ENCODE measurements around the gene FPR3. TPM values are rescaled to one million over a fixed set of nuclear protein-coding genes. Genes with fewer than 3 reads are reported as not detected.

FPR3 gene
- total and polyA plus RNA-seq, 2 donors (not counting 1 experiment from before 2014, with no cell fraction given), result 0.44 TPM; not detected in 1

GRCh38 chr19:51799034-51799773 lies 4.2 kb downstream of the FPR3 start:
- H2AFZ ChIP-seq (ENCODE audit: insufficient read depth, low read depth, low read length, poor library complexity, severe bottlenecking), result no peak overlapping the region
- ATAC-seq (ENCODE audit: low read depth), result no peak
- no peak overlapping the region for H3K27ac Mint-ChIP-seq

More at GRCh38 chr19:51799034-51799773, 4.2 kb downstream of the FPR3 start:
- Histone ChIP-seq H3K9ac (ENCODE audit: low read length) (no peak overlapping the region), H3K4me1 (ENCODE audit: control insufficient read depth in 2 of 2, insufficient read depth in 2 of 2, low read length in 2 of 2) (peaks cover 6 to 7% of the 10 kb centered on the region in 2 donors), H3K27me3 (replicated peaks in 1 of 4; ENCODE audit: control extremely low read depth in 1 of 4, control insufficient read depth in 3 of 4, insufficient read depth in 4 of 4, low read length in 3 of 4) (no peaks in the 10 kb centered on the region), H3K79me2 (ENCODE audit: control insufficient read depth, insufficient read depth, low read length) (no peaks in the 10 kb centered on the region), H3K4me2 (replicated peaks; ENCODE audit: low read depth, low read length, poor library complexity, severe bottlenecking) (no peak overlapping the region), H3K4me3 (ENCODE audit: control extremely low read depth in 1 of 5, extremely low read depth in 1 of 5, insufficient read depth in 1 of 5, low read depth in 2 of 5, low read length in 4 of 5) (no peak overlapping the region), H3K36me3 (replicated peaks in 1 of 2; ENCODE audit: control extremely low read depth in 1 of 2, control insufficient read depth in 1 of 2, extremely low read depth in 1 of 2, insufficient read depth in 2 of 2, low read length in 1 of 2) (no peaks in the 10 kb centered on the region), H3K27ac (ENCODE audit: low read length in 2 of 2) (no peak overlapping the region), H3K9me3 (ENCODE audit: control extremely low read depth in 1 of 3, control insufficient read depth in 2 of 3, insufficient read depth in 1 of 3, low read length in 2 of 3) (peaks cover 0 to 20% (median 0%) of the 10 kb centered on the region in 3 donors), H4K20me1 (ENCODE audit: control insufficient read depth, insufficient read depth, low read length, poor library complexity, severe bottlenecking) (no peaks in the 10 kb centered on the region)
- TF ChIP-seq EZH2 (IDR thresholded peaks at IDR 0.05; ENCODE audit: borderline replicate concordance, insufficient read depth, low read depth, low read length, poor library complexity, severe bottlenecking), result no peak
- TF ChIP-seq, protein P1, sequence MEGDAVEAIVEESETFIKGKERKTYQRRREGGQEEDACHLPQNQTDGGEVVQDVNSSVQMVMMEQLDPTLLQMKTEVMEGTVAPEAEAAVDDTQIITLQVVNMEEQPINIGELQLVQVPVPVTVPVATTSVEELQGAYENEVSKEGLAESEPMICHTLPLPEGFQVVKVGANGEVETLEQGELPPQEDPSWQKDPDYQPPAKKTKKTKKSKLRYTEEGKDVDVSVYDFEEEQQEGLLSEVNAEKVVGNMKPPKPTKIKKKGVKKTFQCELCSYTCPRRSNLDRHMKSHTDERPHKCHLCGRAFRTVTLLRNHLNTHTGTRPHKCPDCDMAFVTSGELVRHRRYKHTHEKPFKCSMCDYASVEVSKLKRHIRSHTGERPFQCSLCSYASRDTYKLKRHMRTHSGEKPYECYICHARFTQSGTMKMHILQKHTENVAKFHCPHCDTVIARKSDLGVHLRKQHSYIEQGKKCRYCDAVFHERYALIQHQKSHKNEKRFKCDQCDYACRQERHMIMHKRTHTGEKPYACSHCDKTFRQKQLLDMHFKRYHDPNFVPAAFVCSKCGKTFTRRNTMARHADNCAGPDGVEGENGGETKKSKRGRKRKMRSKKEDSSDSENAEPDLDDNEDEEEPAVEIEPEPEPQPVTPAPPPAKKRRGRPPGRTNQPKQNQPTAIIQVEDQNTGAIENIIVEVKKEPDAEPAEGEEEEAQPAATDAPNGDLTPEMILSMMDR (IDR thresholded peaks at IDR 0.05), result no peak
- intact Hi-C loops (cut with micrococcal nuclease), result no loop called here
- peaks cover 5% of the 10 kb centered on the region for H3K9me3 Mint-ChIP-seq (ENCODE audit: insufficient read depth)
- WGBS (ENCODE audit: insufficient coverage), result 84% methylated on average over 20 of the region's 20 CpGs
- no peak for DNase-seq
- POLR2A ChIA-PET, result no interaction called here
- H3K27me3 Mint-ChIP-seq, result peaks cover 13% of the 10 kb centered on the region
- no peak overlapping the region for H3K4me3 Mint-ChIP-seq
- CTCF ChIA-PET, result no interaction called here
- H3K4me1 Mint-ChIP-seq, result peaks cover 5% of the 10 kb centered on the region
